HEK293 (cell line): ENCODE results near the gene LAMA2.

ENCODE experiments used
- BCL11B ChIP-seq: fragments of 450-650 bp; formaldehyde crosslinking; IDR thresholded peaks from 2 replicates; pipeline ENCODE4 v1.5.1; 2016; ENCODE audit warnings: low read depth, missing biosample characterization, missing genetic modification characterization
- CTCF ChIP-seq: fragments of 450-650 bp; formaldehyde crosslinking; IDR thresholded peaks from 2 replicates; pipeline ENCODE4 v1.5.1; 2016; ENCODE audit warnings: missing biosample characterization, missing genetic modification characterization
- ZBTB11 ChIP-seq: fragments of 450-650 bp; formaldehyde crosslinking; conservative IDR thresholded peaks from 2 replicates; pipeline ENCODE4 v1.5.1; 2016; ENCODE audit warnings: low read depth, missing biosample characterization, missing genetic modification characterization
- ZFP3 ChIP-seq: fragments of 450-650 bp; formaldehyde crosslinking; IDR thresholded peaks from 2 replicates; pipeline ENCODE4 v1.5.1; 2016; ENCODE audit warnings: low read depth, missing biosample characterization, missing genetic modification characterization
- ZNF48 ChIP-seq: fragments of 450-650 bp; formaldehyde crosslinking; IDR thresholded peaks from 2 replicates; pipeline ENCODE4 v1.5.1; 2016; ENCODE audit warnings: missing biosample characterization, missing genetic modification characterization
- ZNF530 ChIP-seq: fragments of 450-650 bp; formaldehyde crosslinking; IDR thresholded peaks from 2 replicates; pipeline ENCODE4 v1.5.1; 2016; ENCODE audit warnings: low read depth, missing biosample characterization, missing genetic modification characterization
- ZNF626 ChIP-seq: fragments of 450-650 bp; sonication (Bioruptor Pico); formaldehyde crosslinking; IDR thresholded peaks from 2 replicates; pipeline ENCODE4 v1.5.1; 2018; ENCODE audit warnings: missing biosample characterization, missing genetic modification characterization, inconsistent platforms
- ZNF629 ChIP-seq: fragments of 450-650 bp; formaldehyde crosslinking; IDR thresholded peaks from 2 replicates; pipeline ENCODE4 v1.5.1; 2017; ENCODE audit warnings: missing biosample characterization, missing genetic modification characterization
- ZNF645 ChIP-seq: fragments of 450-650 bp; formaldehyde crosslinking; IDR thresholded peaks from 2 replicates; pipeline ENCODE4; 2016; ENCODE audit warnings: missing biosample characterization, missing genetic modification characterization
- ZNF777 ChIP-seq: fragments of 450-650 bp; formaldehyde crosslinking; IDR thresholded peaks from 2 replicates; pipeline ENCODE4 v1.5.1; 2017; ENCODE audit warnings: missing biosample characterization, missing genetic modification characterization, borderline replicate concordance

GRCh38 chr6:128855581-128856085, 27.3 kb upstream of the LAMA2 start:
- no peak for TF ChIP-seq CTCF (tag by site-specific recombination)
- TF ChIP-seq BCL11B (tag by site-specific recombination) = no peak
- no peak for TF ChIP-seq ZNF48 (tag by site-specific recombination)
- no peak for TF ChIP-seq ZNF777 (tag by site-specific recombination)
- TF ChIP-seq ZBTB11 (tag by site-specific recombination) = no peak
- no peak for TF ChIP-seq ZNF629 (tag by site-specific recombination)
- TF ChIP-seq ZNF530 (tag by site-specific recombination) = no peak
- no peak for TF ChIP-seq ZFP3 (tag by site-specific recombination)
- TF ChIP-seq ZNF645 = no peak
- no peak for TF ChIP-seq ZNF626 (tag by site-specific recombination)
